Spinal cord (tissue), 10 donors: ENCODE data around the gene HARBI1. TPM values are rescaled to one million over a fixed set of nuclear protein-coding genes. Genes with fewer than 3 reads are reported as not detected.

Source experiments
- DNase-seq, 6 donors: peaks; one replicate each; pipeline versions ENCODE4 v3.0.0 to v3.0.0-alpha.2; 2013 to 2015; ENCODE audit warnings: low spot score in 6 of 6, low read depth in 4 of 6
- H3K27ac ChIP-seq: one replicate; pipeline ENCODE4 v1.5.1; 2013; ENCODE audit warnings: low read depth, low read length, control low read depth
- H3K27me3 ChIP-seq: one replicate; pipeline ENCODE4 v1.6.1; 2013; ENCODE audit warnings: low read length; ENCODE audit not compliant: control insufficient read depth, insufficient read depth
- H3K36me3 ChIP-seq: one replicate; pipeline ENCODE4 v1.6.1; 2013; ENCODE audit warnings: low read length; ENCODE audit not compliant: control insufficient read depth, insufficient read depth
- H3K4me1 ChIP-seq: one replicate; pipeline ENCODE4 v1.6.1; 2013; ENCODE audit warnings: low read length; ENCODE audit not compliant: control insufficient read depth, insufficient read depth
- H3K4me3 ChIP-seq: one replicate; pipeline ENCODE4 v1.5.1; 2013; ENCODE audit warnings: low read depth, low read length, control low read depth
- H3K9me3 ChIP-seq: one replicate; pipeline ENCODE4 v1.6.1; 2013; ENCODE audit warnings: low read length; ENCODE audit not compliant: control insufficient read depth, insufficient read depth
- WGBS: methylation state at CpG from one replicate; pipeline ENCODE4 v1.1.5; 2013; ENCODE audit warnings: missing lambda C conversion rate; ENCODE audit not compliant: insufficient coverage; 5-methylcytosine and 5-hydroxymethylcytosine counted together
- polyA plus RNA-seq, 2 donors: library from polyadenylated mRNA; unstranded; fragments of 120-200 nt; gene quantifications; one replicate each; pipeline ENCODE4 v1.2.1, GENCODE V29; 2013; ENCODE audit not compliant: insufficient read length in 2 of 2
- total RNA-seq, 2 donors: library from RNA; depleted of rRNA in 1 of 2; stranded (reverse); fragments of 120-200 nt in 1 of 2; fragments of >200 nt in 1 of 2; gene quantifications; one replicate each; pipeline versions ENCODE4 v1.2.3 to v1.2.4, GENCODE V29; 2013 to 2014
- donor health status: healthy.

The HARBI1 gene
- total and polyA plus RNA-seq, 4 donors: 4.2 to 6.2 (median 5.8) TPM

- Histone ChIP-seq H3K4me3 (no peak overlapping the region), H3K9me3 (no peaks in the 10 kb centered on the region), H3K27ac (no peak overlapping the region), H3K27me3 (no peaks in the 10 kb centered on the region), H3K4me1 (no peaks in the 10 kb centered on the region), H3K36me3 (peaks cover 12% of the 10 kb centered on the region)
- WGBS: 58% methylated on average over 3 of the region's 5 CpGs
- DNase-seq: peak in 1 of 6 donors; percentile 12
Observed at GRCh38 chr11:46637546-46637945, 20.5 kb upstream of the HARBI1 start.

- Histone ChIP-seq H3K4me3 (no peak overlapping the region), H3K4me1 (no peaks in the 10 kb centered on the region), H3K9me3 (no peaks in the 10 kb centered on the region), H3K27ac (no peak overlapping the region), H3K27me3 (no peaks in the 10 kb centered on the region), H3K36me3 (peaks cover 13% of the 10 kb centered on the region)
- 100% methylated on average over 1 of the region's 5 CpGs for WGBS
- DNase-seq: no peak
Observed at GRCh38 chr11:46635557-46636139, 18.6 kb upstream of the HARBI1 start.

GRCh38 chr11:46633291-46634217, 16.5 kb upstream of the HARBI1 start:
- WGBS: 96% methylated on average over 17 of the region's 22 CpGs
- no peaks in the 10 kb centered on the region for H3K27me3 ChIP-seq
- DNase-seq: no peak
- no peak overlapping the region for H3K4me3 ChIP-seq
- H3K4me1 ChIP-seq: no peaks in the 10 kb centered on the region
- peaks cover 18% of the 10 kb centered on the region for H3K36me3 ChIP-seq
- no peak overlapping the region for H3K27ac ChIP-seq
- H3K9me3 ChIP-seq: no peaks in the 10 kb centered on the region

GRCh38 chr11:46632502-46632901, 15.5 kb upstream of the HARBI1 start:
- peaks cover 18% of the 10 kb centered on the region for H3K36me3 ChIP-seq
- WGBS: no CpG with 5 or more reads among the region's 1 CpG
- no peak overlapping the region for H3K4me3 ChIP-seq
- no peaks in the 10 kb centered on the region for H3K4me1 ChIP-seq
- no peaks in the 10 kb centered on the region for H3K27me3 ChIP-seq
- H3K27ac ChIP-seq: no peak overlapping the region
- DNase-seq: no peak
- H3K9me3 ChIP-seq: no peaks in the 10 kb centered on the region

- no peak overlapping the region for H3K4me3 ChIP-seq
- H3K4me1 ChIP-seq: no peaks in the 10 kb centered on the region
- H3K27ac ChIP-seq: no peak overlapping the region
- H3K27me3 ChIP-seq: no peaks in the 10 kb centered on the region
- no peak for DNase-seq
- H3K36me3 ChIP-seq: peaks cover 21% of the 10 kb centered on the region
- H3K9me3 ChIP-seq: no peaks in the 10 kb centered on the region
- no CpG with 5 or more reads among the region's 2 CpGs for WGBS
Observed at GRCh38 chr11:46631676-46632075, 14.6 kb upstream of the HARBI1 start.

- H3K27ac ChIP-seq: no peak overlapping the region
- no peaks in the 10 kb centered on the region for H3K27me3 ChIP-seq
Observed at GRCh38 chr11:46630237-46630636, 13.2 kb upstream of the HARBI1 start.

GRCh38 chr11:46628961-46629360, 11.9 kb upstream of the HARBI1 start:
- H3K9me3 ChIP-seq: no peaks in the 10 kb centered on the region
- no peak for DNase-seq
- no CpG with 5 or more reads among the region's 6 CpGs for WGBS
- H3K4me3 ChIP-seq: no peak overlapping the region
- no peaks in the 10 kb centered on the region for H3K4me1 ChIP-seq
- H3K36me3 ChIP-seq: peaks cover 32% of the 10 kb centered on the region
- no peaks in the 10 kb centered on the region for H3K27me3 ChIP-seq
- H3K27ac ChIP-seq: no peak overlapping the region

More at GRCh38 chr11:46630237-46630636, 13.2 kb upstream of the HARBI1 start:
- WGBS: no CpG with 5 or more reads among the region's 1 CpG
- Histone ChIP-seq H3K4me1 (no peaks in the 10 kb centered on the region), H3K4me3 (no peak overlapping the region), H3K9me3 (no peaks in the 10 kb centered on the region), H3K36me3 (peaks cover 29% of the 10 kb centered on the region)
- no peak for DNase-seq

GRCh38 chr11:46625406-46625805, 8.4 kb upstream of the HARBI1 start:
- Histone ChIP-seq H3K4me3 (no peak overlapping the region), H3K27ac (no peak overlapping the region), H3K4me1 (no peaks in the 10 kb centered on the region), H3K27me3 (no peaks in the 10 kb centered on the region), H3K9me3 (no peaks in the 10 kb centered on the region), H3K36me3 (peaks cover 34% of the 10 kb centered on the region)
- DNase-seq: no peak
- WGBS: 90% methylated on average over 2 of the region's 3 CpGs

- no peaks in the 10 kb centered on the region for H3K9me3 ChIP-seq
- peaks cover 5% of the 10 kb centered on the region for H3K4me1 ChIP-seq
- WGBS: 93% methylated on average over 4 of the region's 6 CpGs
- H3K4me3 ChIP-seq: no peak overlapping the region
- no peaks in the 10 kb centered on the region for H3K27me3 ChIP-seq
- H3K36me3 ChIP-seq: peaks cover 16% of the 10 kb centered on the region
- H3K27ac ChIP-seq: no peak overlapping the region
- DNase-seq: no peak
Observed at GRCh38 chr11:46618837-46619236, 1.8 kb upstream of the HARBI1 start.

- peak overlapping the region; percentile 96 for H3K27ac ChIP-seq
- H3K4me1 ChIP-seq: peaks cover 5% of the 10 kb centered on the region
- peaks cover 13% of the 10 kb centered on the region for H3K36me3 ChIP-seq
- WGBS: 0% methylated on average over 7 of the region's 9 CpGs
- H3K9me3 ChIP-seq: no peaks in the 10 kb centered on the region
- H3K4me3 ChIP-seq: peak overlapping the region; percentile 100
- no peaks in the 10 kb centered on the region for H3K27me3 ChIP-seq
- DNase-seq: no peak
Observed at GRCh38 chr11:46617972-46618314, 916 bp upstream of the HARBI1 start.
